Heart right ventricle (tissue), 16 donors: ENCODE data around the gene SLC16A8. TPM values are rescaled to one million over a fixed set of nuclear protein-coding genes. Genes with fewer than 3 reads are reported as not detected.

ENCODE experiments used
- ATAC-seq, 8 donors: fragments of 200-7000 bp; cut with Tn5 transposase; one replicate each; pipeline ENCODE4 v1.9.1; 2020; ENCODE audit warnings: mild to moderate bottlenecking in 8 of 8, moderate library complexity in 8 of 8, moderate number of reproducible peaks in 1 of 8
- DNase-seq, 2 donors: peaks; one replicate each; pipeline ENCODE4 v3.0.0-alpha.2; 2020
- H3K27ac ChIP-seq, 10 donors: fragments of 200-600 bp; sonication (generic) in 2 of 10; one replicate each; pipeline versions ENCODE4 v1.5.0 to v1.8.0; 2020 to 2022; ENCODE audit warnings: mild to moderate bottlenecking in 3 of 10
- H3K27me3 ChIP-seq, 7 donors: fragments of 200-600 bp; one replicate each; pipeline ENCODE4 v1.8.0; 2021 to 2022; ENCODE audit warnings: mild to moderate bottlenecking in 2 of 7
- H3K36me3 ChIP-seq, 9 donors: fragments of 200-600 bp; sonication (generic) in 1 of 9; one replicate each; pipeline versions ENCODE4 v1.5.0 to v1.8.0; 2020 to 2022; ENCODE audit warnings: mild to moderate bottlenecking in 2 of 9
- H3K4me1 ChIP-seq, 9 donors: fragments of 200-600 bp; sonication (generic) in 1 of 9; one replicate each; pipeline versions ENCODE4 v1.5.0 to v1.8.0; 2020 to 2022; ENCODE audit warnings: mild to moderate bottlenecking in 4 of 9
- H3K4me3 ChIP-seq, 10 donors: fragments of 200-600 bp; sonication (generic) in 2 of 10; one replicate each; pipeline versions ENCODE4 v1.5.0 to v1.8.0; 2020 to 2022; ENCODE audit warnings: mild to moderate bottlenecking in 7 of 10, moderate library complexity in 2 of 10
- H3K9me3 ChIP-seq, 11 donors: fragments of 200-600 bp in 10 of 11; sonication (generic) in 2 of 11; one replicate each; pipeline versions ENCODE4 v1.5.0 to v1.8.0; 2013 to 2022; ENCODE audit warnings: mild to moderate bottlenecking in 2 of 11, control low read depth in 1 of 11, moderate library complexity in 1 of 11
- CTCF ChIP-seq, 9 donors: fragments of 200-600 bp; sonication (generic) in 2 of 9; IDR thresholded peaks; one replicate each; pipeline versions ENCODE4 v1.5.0 to v1.8.0; 2021 to 2022; ENCODE audit warnings: antibody characterized with exemption in 9 of 9, mild to moderate bottlenecking in 5 of 9, moderate library complexity in 1 of 9
- WGBS, 2 donors: extraction: QIAGEN DNeasy Blood & Tissue Kit; methylation state at CpG; one replicate each; pipeline ENCODE4 v1.1.7; 2013; ENCODE audit warnings: inconsistent platforms in 1 of 2; 5-methylcytosine and 5-hydroxymethylcytosine counted together
- intact Hi-C, 10 donors: fragments of 100-400 bp; cut with DNase I; formaldehyde crosslinking; loops; one replicate each; pipeline versions ENCODE4 v1.11.1 to v1.14.2; 2022
- polyA plus RNA-seq, 2 donors: library from polyadenylated mRNA; stranded (reverse); fragments of 200-250 nt; gene quantifications; one replicate each; pipeline ENCODE4 v1.2.3, GENCODE V29; 2013
- total RNA-seq, 10 donors: library from RNA; stranded (reverse); fragmentation: NEBNext Ultra II Directional in 3 of 10; extraction: Animal tissue kit (Norgen Biotek cat#: 25700) in 3 of 10; gene quantifications; one replicate each; pipeline versions ENCODE4 v1.2.1 to v1.2.4, GENCODE V29; 2021 to 2023
- donor health status: Arrhythmogenic right ventricular cardiomyopathy.
- donor health status: ischemic (EF 13 %, LVEDD 7.1; RV severe dilation, severe dysfunction).
- donor health status: healthy with polysubstance abuse.
- donor health status: DM: no; HTN: yes; CAD: no.
- donor health status: DM: no; HTN: no; CAD: no.
- donor health status: ischemic (EF 25% LVEDD 6.9; RV normal size, moderate dysfunction).
- donor health status: ischemic (EF 25% LVEDD 5.7; RV mildly dilated, moderate dysfunction).
- donor health status: healthy.
- donor health status: DM: yes; HTN: yes; CAD: no.
- donor health status: Ischemic cardiomyopathy.
- donor health status: ischemic (EF 35%, LVEDD 5.7; RV mildly dilated, moderate dysfunction).
- donor health status: nonischemic (EF 11% LVEDD 7.7; RV severe dilation, severe dysfunction).
- donor health status: DM: yes; HTN: yes; CAD: no.
- donor health status: PGD.
- donor health status: ischemic (EF 29% LVEDD 5.4; RV normal size, mild dysfunction).
- donor health status: nonischemic (EF 23%, LVEDD 6.1; RV moderate dilation, normal function).

SLC16A8 gene
- total and polyA plus RNA-seq, 12 donors: 0.19 to 0.34 (median 0.22) TPM; not detected in 9

- WGBS, 2 donors: 90 to 91% methylated on average over 30 of the region's 30 CpGs
- Histone ChIP-seq H3K36me3 (peaks cover 0 to 16% (median 0%) of the 10 kb centered on the region in 9 donors), H3K4me1 (peaks cover 0 to 23% (median 8%) of the 10 kb centered on the region in 9 donors), H3K27ac (no peak overlapping the region), H3K4me3 (no peak overlapping the region), H3K9me3 (no peaks in the 10 kb centered on the region), H3K27me3 (no peaks in the 10 kb centered on the region)
- no peak for TF ChIP-seq CTCF (IDR thresholded peaks at IDR 0.05)
- ATAC-seq (no peak), DNase-seq (no peak)
- intact Hi-C loops: loop anchor here in 8 of 10 donors (5.0 to 10.0 kb wide), 9 partner anchors 51 to 244 kb away; partner anchors contain the start of gene MAFF (in 1 of the 8)
Measured at GRCh38 chr22:38110863-38111852, 27.2 kb upstream of the SLC16A8 start.

- WGBS, 2 donors: 91 to 92% methylated on average over 19 of the region's 19 CpGs
Measured at GRCh38 chr22:38110008-38110862, 26.3 kb upstream of the SLC16A8 start, which contains the start of gene BAIAP2L2. Gene BAIAP2L2 (minus strand): TSS chr22:38110684. CDS start chr22:38110525, 159 bp downstream.

GRCh38 chr22:38109371-38110001 lies 25.5 kb upstream of the SLC16A8 start:
- no peak for DNase-seq

More at GRCh38 chr22:38110008-38110862, 26.3 kb upstream of the SLC16A8 start, which contains the start of gene BAIAP2L2:
- H3K36me3 ChIP-seq: peaks cover 0 to 8% (median 0%) of the 10 kb centered on the region in 9 donors
- intact Hi-C loops: loop anchor here in 8 of 10 donors (5.0 to 10.0 kb wide), 9 partner anchors 52 to 245 kb away; partner anchors contain the start of gene MAFF (in 1 of the 8)
- no peak within 1 kb of the TSS for H3K4me3 ChIP-seq
- TF ChIP-seq CTCF (IDR thresholded peaks at IDR 0.05): no peak
- peaks cover 0 to 23% (median 8%) of the 10 kb centered on the region in 9 donors for H3K4me1 ChIP-seq
- DNase-seq (no peak), ATAC-seq (no peak)
- H3K27ac ChIP-seq: no peak within 1 kb of the TSS
- H3K27me3 ChIP-seq: no peaks in the 10 kb centered on the region
- H3K9me3 ChIP-seq: no peaks in the 10 kb centered on the region

More at GRCh38 chr22:38109371-38110001, 25.5 kb upstream of the SLC16A8 start:
- Histone ChIP-seq H3K27ac (no peak overlapping the region), H3K9me3 (no peaks in the 10 kb centered on the region), H3K27me3 (no peaks in the 10 kb centered on the region), H3K36me3 (peaks cover 0 to 7% (median 0%) of the 10 kb centered on the region in 9 donors), H3K4me3 (no peak overlapping the region), H3K4me1 (peaks cover 0 to 15% (median 3%) of the 10 kb centered on the region in 9 donors)
- no peak for ATAC-seq
- intact Hi-C loops: loop anchor here in 8 of 10 donors (5.0 to 10.0 kb wide), 10 partner anchors 53 to 245 kb away; partner anchors contain the start of genes MAFF (in 1 of the 8) and PICK1 (in 1 of the 8)
- TF ChIP-seq CTCF (IDR thresholded peaks at IDR 0.05): no peak
- 92 to 93% methylated on average over 22 of the region's 22 CpGs for WGBS, 2 donors
